Activated CD4-positive, CD25-positive, alpha-beta regulatory T cell treated with anti-CD3 and anti-CD28 coated beads, Interleukin-2, amount 50 U/mL, for 24 hours (primary cell): ENCODE results near the gene DPP3.
"Not testable (repeated sequence)": the region's sequence is repeated elsewhere in the genome, so short reads cannot be mapped to it uniquely, and the experiment has no call there.

Experiments
- ATAC-seq, 2 donors: fragments of 150-1000 bp; cut with Tn5 transposase; one replicate each; pipeline ENCODE4 v1.10.0; 2021; ENCODE audit warnings: mild to moderate bottlenecking in 1 of 2, moderate library complexity in 1 of 2

The DPP3 gene

GRCh38 chr11:66539870-66540213 is 59.6 kb downstream of the DPP3 start:
- ATAC-seq, result no peak

- not testable (repeated sequence) for ATAC-seq
Measured at GRCh38 chr11:66540598-66540997, 60.4 kb downstream of the DPP3 start.

- ATAC-seq, result no peak
Measured at GRCh38 chr11:66541892-66542291, 61.7 kb downstream of the DPP3 start.

GRCh38 chr11:66542362-66542761 is 62.1 kb downstream of the DPP3 start:
- no peak for ATAC-seq

GRCh38 chr11:66543263-66544107 is 63.3 kb downstream of the DPP3 start:
- peak; percentile 9 to 11 for ATAC-seq

- not testable (repeated sequence) for ATAC-seq
Measured at GRCh38 chr11:66544952-66545351, 64.7 kb downstream of the DPP3 start.

- ATAC-seq, result peak; percentile 91 to 92
Measured at GRCh38 chr11:66545701-66546367, 65.6 kb downstream of the DPP3 start, which contains the start of gene ZDHHC24. TSS of gene ZDHHC24 (minus strand) at chr11:66546048. CDS start at chr11:66546003, 45 bp downstream.

- ATAC-seq, result no peak
Measured at GRCh38 chr11:66546368-66546965, 66.2 kb downstream of the DPP3 start, which contains the start of gene ACTN3. TSS of gene ACTN3 (plus strand) at chr11:66546903. CDS start at chr11:66546938, 35 bp downstream.

- no peak for ATAC-seq
Measured at GRCh38 chr11:66546966-66547661, 66.9 kb downstream of the DPP3 start.

- ATAC-seq, result no peak
Measured at GRCh38 chr11:66547662-66548009, 67.4 kb downstream of the DPP3 start.

GRCh38 chr11:66548041-66548440 is 67.8 kb downstream of the DPP3 start:
- no peak for ATAC-seq

GRCh38 chr11:66548774-66549630 is 68.8 kb downstream of the DPP3 start:
- no peak for ATAC-seq

GRCh38 chr11:66549696-66550095 is 69.5 kb downstream of the DPP3 start:
- ATAC-seq, result no peak

- ATAC-seq, result no peak
Measured at GRCh38 chr11:66550887-66551286, 70.7 kb downstream of the DPP3 start.

- no peak for ATAC-seq
Measured at GRCh38 chr11:66554602-66555001, 74.4 kb downstream of the DPP3 start.

- ATAC-seq, result no peak
Measured at GRCh38 chr11:66555416-66555815, 75.2 kb downstream of the DPP3 start.

GRCh38 chr11:66556086-66556485 is 75.9 kb downstream of the DPP3 start:
- ATAC-seq, result no peak

- ATAC-seq, result no peak
Measured at GRCh38 chr11:66557733-66558326, 77.6 kb downstream of the DPP3 start.
